LoVo (cell line): ENCODE measurements around the gene TNFRSF8.
"Not testable (repeated sequence)": the region's sequence is repeated elsewhere in the genome, so short reads cannot be mapped to it uniquely, and the experiment has no call there.

Experiments
- DNase-seq: peaks from one replicate; pipeline ENCODE4 v3.0.0-alpha.2; 2016; ENCODE audit warnings: low spot score

TNFRSF8 gene

DNA sequence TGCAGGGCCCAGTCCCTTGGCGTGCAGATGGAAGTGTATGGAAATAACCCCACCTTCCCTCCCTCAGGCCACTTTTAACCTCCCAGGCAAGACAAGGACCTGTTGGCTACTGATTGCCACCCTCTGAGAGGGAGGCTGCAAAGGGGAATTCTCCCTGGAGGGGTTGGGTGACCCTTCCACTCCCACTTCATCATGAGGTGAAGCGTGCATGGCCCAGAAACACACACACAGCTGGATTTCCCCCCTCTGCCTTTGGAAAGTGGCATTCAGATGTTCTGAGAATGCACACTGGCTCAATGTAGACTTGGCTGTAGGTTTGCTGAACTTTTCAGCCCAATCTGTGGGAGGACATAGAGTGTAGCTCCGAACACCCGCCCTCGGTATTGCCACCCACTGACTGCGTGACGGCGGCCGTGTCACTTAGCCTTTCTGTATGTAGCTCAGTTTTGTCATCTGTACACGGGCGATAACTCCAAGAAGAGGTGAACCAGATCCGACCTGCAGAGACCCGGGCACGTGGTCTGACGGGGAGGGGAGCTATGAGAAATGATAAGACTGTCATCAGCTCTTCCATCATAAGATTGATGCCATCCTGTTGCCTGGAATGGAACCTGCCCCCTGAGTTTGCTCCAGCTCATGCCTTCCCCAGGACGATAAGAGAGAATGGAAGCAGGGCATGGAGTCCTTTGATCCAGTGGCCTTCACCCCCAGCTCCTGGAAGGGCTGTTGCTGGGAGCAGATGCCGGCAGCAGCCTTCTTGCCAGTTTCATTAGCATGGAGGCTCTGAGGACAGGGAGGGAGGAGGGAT lies 24.5 kb upstream of the TNFRSF8 start:
- no peak for DNase-seq

DNA sequence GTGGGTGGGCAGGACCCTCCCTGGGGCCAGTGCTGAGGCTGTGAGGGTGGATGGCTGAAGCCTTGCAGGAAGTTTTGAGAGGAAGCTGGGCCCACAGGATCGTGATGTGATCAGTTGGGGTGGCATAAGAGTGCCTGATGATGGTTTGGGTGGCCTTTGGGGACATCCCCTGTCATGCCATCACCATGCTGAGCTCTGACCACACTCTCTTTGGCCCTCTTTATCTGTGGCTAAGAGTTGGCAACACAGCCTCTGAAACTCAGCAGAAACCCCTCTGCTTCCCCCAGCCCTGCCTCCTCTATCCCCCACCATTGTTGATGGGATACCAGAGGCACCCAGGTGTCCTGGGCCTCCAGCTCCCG lies 24.0 kb upstream of the TNFRSF8 start:
- DNase-seq = no peak

DNA sequence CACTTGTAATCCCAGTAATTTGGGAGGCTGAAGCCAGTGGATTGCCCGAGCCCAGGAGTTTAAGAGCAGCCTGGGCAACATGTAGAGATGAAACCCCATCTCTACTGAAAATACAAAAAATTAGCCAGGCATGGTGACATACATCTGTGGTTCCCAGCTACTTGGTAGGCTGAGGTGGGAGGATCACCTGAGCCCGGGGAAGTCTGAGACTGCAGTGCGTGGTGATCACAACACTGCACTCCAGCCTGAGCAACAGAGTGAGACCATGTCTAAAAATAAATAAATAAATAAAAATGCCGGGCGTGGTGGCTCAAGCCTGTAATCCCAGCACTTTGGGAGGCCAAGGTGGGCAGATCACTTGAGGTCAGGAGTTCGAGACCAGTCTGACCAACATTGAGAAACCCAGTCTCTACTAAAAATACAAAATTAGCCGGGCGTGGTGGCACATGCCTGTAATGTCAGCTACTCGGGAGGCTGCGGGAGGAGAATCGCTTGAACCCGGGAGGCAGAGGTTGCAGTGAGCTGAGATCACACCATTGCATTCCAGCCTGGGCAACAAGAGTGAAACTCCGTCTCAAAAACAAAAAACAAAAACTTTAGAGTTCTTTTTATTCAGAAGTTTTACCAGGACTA lies 23.2 kb upstream of the TNFRSF8 start:
- DNase-seq = not testable (repeated sequence)

DNA sequence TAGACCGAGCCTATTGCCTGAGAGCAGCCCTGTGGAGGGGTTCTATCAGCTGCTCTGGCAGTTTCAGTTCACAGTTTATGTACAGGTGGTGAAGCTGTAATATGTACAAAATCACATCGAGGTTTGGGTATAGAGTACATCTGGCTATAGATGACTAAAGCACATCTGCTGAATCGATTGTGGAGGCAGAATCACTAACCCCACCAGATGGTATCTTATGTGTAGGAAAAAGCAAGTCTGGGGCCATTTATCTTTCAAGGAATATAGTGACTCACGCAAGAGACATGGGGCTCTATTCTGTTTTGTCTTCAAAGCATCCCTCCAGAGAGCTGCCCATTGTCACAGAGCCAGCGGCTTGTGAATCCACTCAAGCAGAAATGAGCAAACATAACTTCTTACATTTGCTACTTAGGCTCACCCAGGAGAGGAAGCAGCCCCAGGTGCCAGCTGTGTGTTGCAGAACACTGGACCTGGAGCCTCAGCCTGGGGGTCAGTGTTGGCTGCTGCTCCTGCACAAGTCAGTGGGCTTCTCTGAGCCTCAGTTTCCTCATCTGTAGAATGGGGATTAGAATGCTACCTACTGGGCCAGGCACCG lies 22.5 kb upstream of the TNFRSF8 start:
- DNase-seq = no peak

DNA sequence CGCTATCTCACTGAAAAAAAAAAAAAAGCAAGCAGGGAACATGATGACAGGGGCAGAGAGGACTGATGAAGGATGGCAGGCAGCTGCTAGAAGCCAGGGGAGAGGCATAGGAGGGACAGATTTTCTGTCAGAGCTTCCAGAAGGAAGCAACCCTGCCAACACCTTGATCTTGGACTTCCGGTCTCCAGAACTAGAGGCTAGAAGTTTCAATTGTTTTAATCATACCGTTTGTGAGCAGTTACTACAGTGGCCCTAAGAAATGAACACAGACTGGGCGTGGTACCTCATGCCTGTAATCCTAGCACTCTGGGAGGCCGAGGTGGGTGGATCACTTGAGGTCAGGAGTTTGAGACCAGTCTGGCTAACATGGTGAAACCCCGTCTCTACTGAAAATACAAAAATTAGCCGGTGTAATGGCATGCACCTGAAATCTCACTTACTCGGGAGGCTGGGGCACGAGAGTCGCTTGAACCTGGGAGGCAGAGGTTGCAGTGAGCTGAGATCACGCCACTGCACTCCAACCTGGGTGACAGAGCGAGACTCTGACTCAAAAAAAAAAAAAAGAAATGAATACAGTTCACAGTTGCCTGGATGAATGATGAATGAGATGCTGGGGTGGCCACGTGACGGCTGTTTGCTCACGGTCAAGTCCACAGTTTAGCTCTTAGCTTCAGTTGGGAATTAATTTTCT lies 18.8 kb upstream of the TNFRSF8 start:
- not testable (repeated sequence) for DNase-seq

DNA sequence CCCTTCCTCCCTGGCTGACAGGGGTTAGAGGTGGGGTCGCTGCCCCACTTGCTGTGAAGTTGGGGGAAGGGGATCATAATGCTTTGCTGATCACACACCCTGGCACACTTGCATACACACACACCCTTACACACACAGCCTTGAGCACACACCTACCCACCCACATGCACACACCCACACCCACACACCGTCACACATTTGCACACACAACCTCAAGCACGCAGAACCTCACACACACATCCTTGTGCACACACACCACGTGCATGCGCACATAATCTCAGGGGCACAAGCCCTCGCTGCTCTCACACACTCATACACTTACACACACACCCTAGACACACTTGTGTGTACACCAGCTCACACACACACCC lies 16.4 kb upstream of the TNFRSF8 start:
- no peak for DNase-seq

DNA sequence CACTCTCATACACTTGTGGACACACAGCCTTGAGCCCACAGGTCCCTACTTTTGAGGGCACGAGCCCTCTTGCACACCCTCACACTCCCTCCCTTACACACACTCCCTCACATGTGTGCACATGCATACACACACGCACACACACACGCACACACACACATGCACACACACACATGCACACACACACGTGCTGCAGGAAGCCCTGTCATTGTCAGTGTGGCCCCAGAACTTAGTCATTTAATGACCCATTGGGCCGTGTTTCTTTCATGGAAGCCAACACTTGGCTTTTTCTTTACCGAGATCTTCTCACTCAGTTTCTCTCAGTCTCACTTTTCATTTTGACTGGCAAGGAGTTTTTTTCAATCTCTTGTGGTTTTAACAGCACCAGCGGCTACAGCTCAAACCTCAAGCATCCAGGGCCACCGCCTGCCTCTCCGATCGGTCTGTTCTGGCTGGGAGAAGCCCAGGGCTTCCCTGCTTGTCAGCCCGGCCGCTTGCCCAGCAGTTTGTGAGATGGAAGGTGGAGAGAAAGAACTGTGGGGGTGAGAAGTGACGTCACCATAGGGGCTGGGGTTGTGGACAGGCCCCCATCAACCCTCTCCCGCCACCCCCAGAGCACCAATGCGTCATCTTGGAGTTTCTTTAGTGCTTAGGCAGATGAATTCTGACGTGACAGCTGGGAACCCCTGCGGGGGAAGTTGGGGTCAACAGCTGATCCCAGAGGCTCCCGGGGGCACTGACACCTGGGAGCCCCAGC lies 15.8 kb upstream of the TNFRSF8 start:
- DNase-seq = no peak

DNA sequence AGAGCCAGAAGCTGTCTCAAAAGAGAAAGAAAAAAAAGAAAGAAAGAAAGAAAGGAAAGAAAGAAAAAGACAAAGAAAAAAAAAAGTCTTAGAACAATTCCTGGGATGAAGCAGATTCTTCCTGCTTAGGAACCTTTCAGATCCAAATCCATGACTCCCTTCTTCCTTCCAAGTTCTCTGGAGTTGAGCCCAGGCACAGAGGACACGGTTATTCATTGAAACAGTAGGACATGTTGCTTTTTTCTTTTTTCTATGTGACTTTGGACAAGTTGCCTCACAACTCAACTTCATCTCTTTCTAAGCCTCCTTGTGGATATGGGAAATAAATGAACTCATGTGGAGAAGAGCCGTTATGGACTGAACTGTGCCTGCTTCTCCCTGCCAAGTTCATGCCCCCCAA lies 14.7 kb upstream of the TNFRSF8 start:
- DNase-seq = no peak

DNA sequence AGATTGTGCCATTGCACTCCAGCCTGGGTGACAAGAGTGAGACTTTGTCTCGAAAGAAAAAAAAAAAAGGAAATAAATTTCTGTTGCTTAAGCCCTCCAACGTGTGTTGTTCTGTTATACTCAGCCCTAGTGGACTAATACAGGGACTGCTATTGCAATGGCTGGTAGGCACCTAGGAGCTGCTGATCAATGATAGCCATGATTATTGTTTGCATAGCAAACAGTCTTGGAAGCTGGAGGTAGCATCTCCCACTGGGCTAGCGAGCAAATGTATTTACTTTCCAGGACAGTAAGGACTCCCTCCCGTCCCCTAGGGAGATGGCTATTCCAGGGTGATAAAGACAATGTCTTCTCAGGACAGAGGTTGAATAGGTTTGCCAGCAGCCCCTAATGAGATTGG lies 13.5 kb upstream of the TNFRSF8 start:
- no peak for DNase-seq

DNA sequence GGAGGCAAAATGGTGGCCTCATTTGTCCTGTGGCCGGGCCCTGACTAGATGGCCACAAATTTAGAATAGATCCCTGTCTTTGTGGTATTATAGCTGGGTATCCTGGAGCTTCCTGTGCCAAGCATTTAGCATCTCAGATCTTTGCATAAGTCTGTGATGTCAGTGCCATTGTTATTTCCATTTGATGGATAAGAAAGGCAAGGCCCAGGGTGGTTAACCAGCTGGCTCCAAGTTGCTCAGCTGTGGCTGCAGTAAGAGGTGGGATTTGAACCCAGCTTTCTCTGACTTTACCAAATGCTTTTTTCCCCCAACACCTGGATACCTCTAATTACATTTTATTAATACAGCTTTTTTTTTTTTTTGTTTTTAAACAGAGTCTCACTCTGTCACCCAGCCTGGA lies 11.7 kb upstream of the TNFRSF8 start:
- DNase-seq = no peak

DNA sequence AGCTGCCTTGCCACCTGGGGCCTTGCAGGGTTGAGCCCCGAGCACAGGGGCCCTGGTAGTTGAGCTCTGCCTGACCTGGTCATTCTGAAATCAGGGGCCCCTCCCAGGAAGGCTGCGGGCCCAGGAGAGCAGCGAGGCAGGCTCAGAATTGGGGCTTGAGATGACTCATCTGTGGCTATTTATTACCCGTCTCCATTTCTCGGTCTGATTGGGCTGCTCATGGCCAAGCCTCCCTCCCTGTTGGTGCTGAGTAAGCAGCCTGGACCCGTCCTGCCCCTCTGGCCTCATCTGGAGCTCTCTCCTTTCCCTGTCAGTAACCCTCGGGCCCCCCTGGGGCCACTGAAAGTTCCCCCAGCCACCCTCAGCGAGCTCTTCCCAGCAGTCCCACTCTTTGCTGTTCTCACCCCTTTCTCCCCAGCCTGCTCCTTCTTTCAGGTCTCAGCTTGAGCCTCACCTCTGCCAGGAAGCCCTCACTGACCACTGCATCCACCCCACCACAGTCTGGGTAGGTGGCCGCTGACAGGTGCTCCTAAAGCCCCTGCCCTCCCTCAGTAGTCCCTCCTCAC lies 11.0 kb upstream of the TNFRSF8 start:
- DNase-seq = peak; percentile 63

DNA sequence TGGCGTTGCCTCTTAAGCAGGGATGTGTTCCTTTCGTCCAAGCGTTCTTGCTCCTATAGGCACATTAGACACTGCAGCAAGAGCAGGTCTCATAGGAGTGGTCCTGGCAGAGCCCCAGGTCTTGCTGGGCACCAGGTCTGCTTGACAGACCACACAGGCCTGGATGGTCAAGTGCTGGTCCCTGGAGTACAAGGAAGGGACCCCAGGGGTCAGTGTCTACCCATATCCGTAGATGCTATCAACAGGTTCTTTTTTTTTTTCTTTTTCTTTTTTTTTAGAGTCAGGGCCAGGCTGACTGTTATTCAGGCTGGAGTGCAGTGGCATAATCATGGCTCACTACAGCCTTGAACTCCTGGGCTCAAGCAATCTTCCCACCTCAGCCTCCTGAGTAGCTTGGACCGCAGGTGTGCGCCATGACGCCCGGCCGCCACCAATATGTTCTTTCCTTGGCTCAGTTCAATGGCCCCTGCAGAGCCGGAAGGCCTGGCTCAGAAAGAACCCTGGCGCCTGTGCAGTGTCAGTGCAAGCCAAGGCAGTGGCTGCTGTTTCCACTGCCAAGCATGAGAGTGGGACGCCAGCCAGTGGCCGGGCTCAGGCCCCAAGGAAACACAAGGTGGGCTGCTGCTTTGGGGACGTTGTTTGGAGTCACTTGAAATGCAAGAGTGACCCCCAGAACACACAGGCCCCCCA lies 10.0 kb upstream of the TNFRSF8 start:
- DNase-seq = no peak

DNA sequence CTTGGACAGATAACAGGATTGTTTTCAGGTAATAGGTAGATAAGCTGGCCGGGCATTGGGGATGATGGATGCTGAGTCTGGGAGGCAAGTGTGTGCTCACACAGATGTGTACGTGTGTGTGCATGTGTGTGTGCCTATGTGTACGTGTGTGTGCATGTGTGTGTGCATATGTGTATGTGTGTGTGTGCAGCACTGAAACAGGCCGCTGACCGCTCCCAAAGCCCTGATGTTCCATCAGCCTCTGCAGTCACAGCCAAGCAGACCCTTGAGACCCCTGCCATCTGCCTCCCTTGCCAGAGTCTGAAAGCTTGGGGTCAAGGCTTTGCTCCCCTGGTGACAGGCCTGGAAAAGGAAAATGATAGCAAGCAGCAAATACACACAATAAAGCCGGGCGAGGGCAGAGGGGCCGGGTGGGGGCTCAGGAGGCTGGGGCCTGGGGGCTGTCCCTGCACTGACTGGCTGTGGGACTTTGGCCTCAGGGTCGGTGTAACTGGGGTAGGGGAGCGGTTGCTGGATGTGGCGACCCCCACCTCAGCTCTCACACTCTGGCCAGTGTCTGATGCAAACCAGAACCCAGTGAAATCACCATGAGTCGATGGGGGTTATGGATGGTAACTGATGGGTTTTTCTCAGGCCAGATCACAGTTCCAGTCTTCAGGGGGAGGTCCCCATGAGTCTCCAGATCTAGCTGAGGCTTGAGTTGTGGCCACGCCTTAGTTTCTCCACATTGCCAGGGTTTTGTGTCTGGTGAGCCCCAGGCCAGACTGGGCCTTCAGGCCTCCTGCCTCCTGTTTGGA lies 9.2 kb upstream of the TNFRSF8 start:
- no peak for DNase-seq

DNA sequence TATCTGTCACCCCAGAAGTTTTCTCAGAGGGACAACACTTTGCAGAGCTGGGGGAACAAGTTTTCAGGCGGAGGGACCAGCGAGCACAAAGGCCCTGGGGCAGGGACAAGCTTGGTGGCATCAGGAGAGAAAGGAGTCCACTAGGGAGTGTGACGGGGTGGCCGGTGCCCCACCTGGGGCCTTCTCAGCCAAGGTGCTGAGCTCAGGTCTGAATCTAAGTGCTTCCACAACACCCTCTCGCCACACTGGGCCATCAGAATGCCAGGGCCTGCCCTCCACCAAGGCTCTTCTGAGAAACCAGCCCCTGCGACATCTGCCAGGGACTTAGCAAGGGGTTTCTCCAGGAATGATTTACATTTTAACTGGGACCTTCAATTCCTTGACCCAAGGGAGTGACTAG lies 7.8 kb upstream of the TNFRSF8 start:
- no peak for DNase-seq

DNA sequence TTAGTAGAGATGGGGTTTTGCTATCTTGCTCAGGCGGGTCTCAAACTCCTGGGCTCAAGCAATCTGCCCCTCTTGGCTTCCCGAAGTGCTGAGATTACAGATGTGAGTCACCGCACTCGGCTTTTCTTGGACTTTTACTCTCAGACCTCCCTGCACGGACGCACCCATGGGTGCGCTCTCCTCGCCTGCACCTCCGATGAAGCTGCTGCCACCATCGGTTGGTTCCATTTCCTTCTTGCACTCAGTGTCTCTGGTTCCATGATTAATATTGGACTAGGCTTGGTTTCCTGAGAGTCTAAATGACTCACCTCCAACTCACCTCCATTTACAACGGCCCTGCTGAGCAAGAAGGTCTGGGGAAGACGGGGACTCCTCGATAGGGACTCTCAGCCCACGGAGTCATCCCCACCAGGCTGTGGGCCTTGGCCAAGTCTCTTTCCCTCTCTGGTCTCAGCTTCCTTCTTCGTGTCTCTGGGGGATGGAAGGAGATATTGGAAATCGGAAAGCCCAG lies 6.7 kb upstream of the TNFRSF8 start:
- DNase-seq = peak; percentile 19

DNA sequence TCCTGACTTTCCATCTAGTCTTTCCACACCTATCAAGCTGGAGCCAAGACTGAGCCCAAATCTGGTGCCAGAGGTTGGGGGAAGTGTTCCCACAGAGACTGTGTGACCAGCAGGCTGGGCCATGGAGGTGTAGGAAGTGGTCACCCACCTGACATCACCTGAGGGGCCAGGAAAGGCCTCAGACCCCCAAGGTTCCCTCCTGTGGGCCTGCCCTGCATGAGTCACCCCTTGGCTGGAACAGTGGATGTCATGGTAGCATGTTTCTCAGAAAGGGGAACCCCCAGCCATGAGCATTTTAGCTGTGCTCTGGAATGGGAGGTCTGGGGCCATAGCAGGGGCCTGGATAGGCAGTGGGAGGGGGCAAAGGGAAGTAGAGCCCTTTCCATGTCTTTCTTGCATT lies 5.7 kb upstream of the TNFRSF8 start:
- no peak for DNase-seq

DNA sequence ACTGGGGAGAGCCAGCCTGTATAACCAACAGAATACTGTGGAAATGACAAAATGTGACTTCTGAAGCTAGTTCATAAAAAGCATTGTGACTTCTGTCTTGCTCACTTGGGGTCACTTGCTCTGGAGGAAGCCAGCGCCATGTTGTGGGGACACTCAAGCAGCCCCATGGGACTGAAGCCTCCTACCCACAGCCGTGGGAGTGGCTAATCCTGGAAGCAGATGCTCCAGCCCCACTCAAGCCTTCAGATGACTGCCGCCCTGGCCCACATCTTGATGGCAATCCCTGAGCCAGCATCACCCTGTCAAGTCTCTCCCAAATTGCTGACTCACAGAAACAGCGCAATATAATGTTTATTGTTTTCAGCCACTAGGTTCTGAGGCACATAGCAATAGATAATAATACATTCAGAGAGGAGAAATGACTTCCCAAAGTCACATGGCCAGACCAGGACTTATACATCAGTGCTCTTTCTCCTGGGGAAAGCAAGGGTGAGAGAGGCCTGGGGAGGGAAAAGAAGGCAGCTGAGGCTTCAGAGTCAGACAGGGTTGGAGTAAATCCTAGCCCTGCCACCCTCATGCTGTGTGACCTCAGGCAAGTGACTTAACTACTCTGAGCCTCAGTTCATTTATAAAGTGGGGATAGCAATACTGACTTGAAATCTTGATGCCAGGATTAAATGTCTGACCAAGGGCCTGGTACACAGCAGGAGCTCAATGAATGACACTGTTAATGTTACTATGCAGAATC lies 5.0 kb upstream of the TNFRSF8 start:
- no peak for DNase-seq

DNA sequence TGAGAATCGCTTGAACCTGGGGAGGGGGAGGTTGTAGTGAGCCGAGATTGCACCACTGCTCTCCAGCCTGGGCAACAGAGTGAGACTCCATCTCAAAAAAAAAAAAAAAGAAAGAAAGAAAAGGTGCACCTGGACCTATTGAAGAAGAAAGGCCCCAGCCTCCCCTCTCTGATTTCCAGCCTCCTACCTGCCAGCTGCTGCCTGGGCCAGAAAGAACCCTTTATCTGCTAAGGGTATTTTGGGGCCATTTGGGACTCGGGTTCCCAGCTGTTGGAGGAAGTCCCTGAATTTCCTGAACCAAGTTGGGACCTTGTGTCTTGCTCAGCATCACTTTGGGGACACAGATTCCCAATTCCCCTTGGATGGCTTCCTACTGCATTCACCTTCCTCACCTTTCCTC lies 3.9 kb upstream of the TNFRSF8 start:
- DNase-seq = no peak

DNA sequence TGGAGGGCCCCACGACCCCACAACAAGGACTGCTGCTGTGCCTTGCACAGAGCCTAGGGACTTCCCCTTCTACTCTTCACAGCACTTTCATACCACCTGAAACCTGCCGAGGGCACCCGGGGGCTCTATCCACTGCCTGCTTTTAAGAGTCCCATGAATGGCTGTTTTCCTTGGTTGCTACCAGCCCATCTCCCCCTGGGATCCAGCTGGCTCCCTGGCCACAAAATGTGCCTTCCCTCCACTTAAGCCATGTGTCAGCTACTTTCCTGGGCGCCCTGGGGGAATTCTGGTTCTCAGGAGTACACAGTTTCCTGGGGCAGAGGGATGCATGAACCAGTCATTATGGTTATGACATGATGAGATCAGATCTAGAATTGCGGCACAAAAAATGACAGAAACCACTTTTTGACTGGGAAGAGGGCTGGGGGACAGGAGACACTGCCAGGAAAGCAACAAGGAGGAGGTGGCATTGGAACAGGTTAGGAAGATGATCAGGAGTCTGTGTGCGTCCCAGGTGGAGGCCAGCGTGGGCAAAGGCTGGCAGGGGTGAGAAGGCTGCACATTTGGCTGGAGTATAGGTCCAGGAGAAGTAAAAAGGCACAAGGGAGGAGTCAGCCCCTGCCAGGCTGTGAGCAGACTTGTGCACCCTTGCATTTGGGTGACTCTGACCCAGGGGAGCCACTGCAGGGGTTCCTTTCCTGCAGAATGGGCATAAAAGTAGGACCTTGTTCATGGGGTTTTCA lies 3.2 kb upstream of the TNFRSF8 start:
- no peak for DNase-seq
